B cell (primary cell): ENCODE results near the gene FMN1. TPM values are rescaled to one million over a fixed set of nuclear protein-coding genes. Genes with fewer than 3 reads are reported as not detected.

Experiments used
- ATAC-seq: fragments of 200-7000 bp; cut with Tn5 transposase; one replicate; pipeline ENCODE4 v1.10.0; 2021; ENCODE audit warnings: low read depth, mild to moderate bottlenecking, moderate number of reproducible peaks, moderate library complexity
- CTCF ChIA-PET: fragments of 350-600 bp; sonication (Branson Sonifier 250); formaldehyde crosslinking; loops from one replicate; lab custom pipeline; 2021; ENCODE audit warnings: antibody characterized with exemption, inconsistent platforms; lab: Charles Lee
- POLR2A ChIA-PET: fragments of 350-600 bp; sonication (Branson Sonifier 250); formaldehyde crosslinking; loops from one replicate; lab custom pipeline; 2021; ENCODE audit warnings: antibody characterized with exemption; lab: Charles Lee
- DNase-seq: peaks from one replicate; pipeline ENCODE4 v3.0.0; 2013
- H2AFZ ChIP-seq: 2 replicates; pipeline ENCODE4 v1.6.1; 2012; ENCODE audit warnings: mild to moderate bottlenecking, low read depth, low read length; ENCODE audit not compliant: insufficient read depth, poor library complexity, severe bottlenecking
- H3K27ac ChIP-seq, 2 donors: 1 replicate in 1 of 2; 2 replicates in 1 of 2; pipeline ENCODE4 v1.5.1; 2012 to 2013; ENCODE audit warnings: low read length in 2 of 2, mild to moderate bottlenecking in 2 of 2, moderate library complexity in 1 of 2
- H3K27me3 ChIP-seq, 4 experiments: fragments of 200-600 bp in 1 of 4; sonication (generic) in 1 of 4; replicated peaks in 1 of 4; 1 replicate in 2 of 4; 2 replicates in 2 of 4; pipeline versions ENCODE4 v1.6.1 to v1.7.0; 2013 to 2016; ENCODE audit warnings: low read length in 3 of 4, mild to moderate bottlenecking in 2 of 4, mixed read lengths in 1 of 4, moderate library complexity in 1 of 4; ENCODE audit not compliant: insufficient read depth in 4 of 4, control insufficient read depth in 3 of 4; ENCODE audit errors: control extremely low read depth in 1 of 4
- H3K36me3 ChIP-seq, 2 experiments: replicated peaks in 1 of 2; 1 replicate in 1 of 2; 2 replicates in 1 of 2; pipeline versions ENCODE4 v1.6.1 to v1.7.1; 2013; ENCODE audit warnings: low read length in 1 of 2; ENCODE audit not compliant: insufficient read depth in 2 of 2, control insufficient read depth in 1 of 2; ENCODE audit errors: control extremely low read depth in 1 of 2, extremely low read depth in 1 of 2
- H3K4me1 ChIP-seq, 2 donors: fragments of 200-600 bp in 1 of 2; sonication (generic) in 1 of 2; 1 replicate in 1 of 2; 2 replicates in 1 of 2; pipeline versions ENCODE4 v1.5.1 to v1.6.1; 2013 to 2017; ENCODE audit warnings: low read length in 2 of 2; ENCODE audit not compliant: control insufficient read depth in 2 of 2, insufficient read depth in 2 of 2
- H3K4me2 ChIP-seq: replicated peaks from 2 replicates; pipeline ENCODE3; 2012; ENCODE audit warnings: mild to moderate bottlenecking, low read depth, low read length; ENCODE audit not compliant: poor library complexity, severe bottlenecking
- H3K4me3 ChIP-seq, 5 experiments: fragments of 200-600 bp in 1 of 5; sonication (generic) in 1 of 5; 1 replicate in 3 of 5; 2 replicates in 2 of 5; pipeline versions ENCODE4 v1.5.1 to v1.7.0; 2011 to 2016; ENCODE audit warnings: low read length in 4 of 5, mild to moderate bottlenecking in 4 of 5, low read depth in 2 of 5, control low read depth in 1 of 5, moderate library complexity in 1 of 5; ENCODE audit not compliant: insufficient read depth in 1 of 5; ENCODE audit errors: control extremely low read depth in 1 of 5, extremely low read depth in 1 of 5
- H3K79me2 ChIP-seq: fragments of 200-600 bp; sonication (generic); one replicate; pipeline ENCODE4 v1.6.0; 2016; ENCODE audit warnings: low read length; ENCODE audit not compliant: control insufficient read depth, insufficient read depth
- H3K9ac ChIP-seq: fragments of 200-600 bp; sonication (generic); 2 replicates; pipeline ENCODE4 v1.6.1; 2017; ENCODE audit warnings: mild to moderate bottlenecking, low read length, moderate library complexity
- H3K9me3 ChIP-seq, 3 donors: one replicate each; pipeline versions ENCODE4 v1.6.1 to v1.7.1; 2013; ENCODE audit warnings: low read length in 2 of 3; ENCODE audit not compliant: control insufficient read depth in 2 of 3, insufficient read depth in 1 of 3; ENCODE audit errors: control extremely low read depth in 1 of 3
- H4K20me1 ChIP-seq: 2 replicates; pipeline ENCODE4 v1.6.0; 2012; ENCODE audit warnings: mild to moderate bottlenecking, low read length; ENCODE audit not compliant: insufficient read depth, control insufficient read depth, poor library complexity, severe bottlenecking
- H3K27ac Mint-ChIP-seq: one replicate; pipeline ENCODE4 v1.8.0; 2021; ENCODE audit warnings: mixed read lengths
- H3K27me3 Mint-ChIP-seq: one replicate; pipeline ENCODE4 v1.8.0; 2021; ENCODE audit warnings: mixed read lengths
- H3K4me1 Mint-ChIP-seq: one replicate; pipeline ENCODE4 v1.8.0; 2021; ENCODE audit warnings: mixed read lengths
- H3K4me3 Mint-ChIP-seq: one replicate; pipeline ENCODE4 v1.8.0; 2021; ENCODE audit warnings: mixed read lengths
- H3K9me3 Mint-ChIP-seq: one replicate; pipeline ENCODE4 v1.8.0; 2022; ENCODE audit warnings: mixed read lengths; ENCODE audit not compliant: insufficient read depth
- EZH2 ChIP-seq: IDR thresholded peaks from 2 replicates; pipeline ENCODE4 v1.6.1; 2012; ENCODE audit warnings: borderline replicate concordance, low read depth, mild to moderate bottlenecking, moderate library complexity, low read length; ENCODE audit not compliant: insufficient read depth, poor library complexity, severe bottlenecking
- WGBS: methylation state at CpG from one replicate; pipeline ENCODE4 v1.1.5; 2013; ENCODE audit warnings: missing lambda C conversion rate; ENCODE audit not compliant: insufficient coverage; 5-methylcytosine and 5-hydroxymethylcytosine counted together
- intact Hi-C: fragments of 100-400 bp; cut with micrococcal nuclease; formaldehyde crosslinking; loops from one replicate; pipeline ENCODE4 v1.10.0; 2022
- polyA plus RNA-seq: library from polyadenylated mRNA; depleted of rRNA; stranded (reverse); fragments of >200 nt; gene quantifications from 2 replicates; pipeline ENCODE4 v1.2.3, GENCODE V29; 2012
- total RNA-seq, 2 donors: library from RNA; stranded (reverse); fragments of 120-200 nt in 1 of 2; gene quantifications; 1 replicate in 1 of 2; 2 replicates in 1 of 2; pipeline versions ENCODE4 v1.2.3 to v1.2.4, GENCODE V29; 2013 to 2022
- TF ChIP-seq, protein P1 (sequence below): fragments of 200-600 bp; IDR thresholded peaks from one replicate; pipeline ENCODE4 v1.8.0; 2022; ENCODE audit warnings: antibody characterized with exemption, mild to moderate bottlenecking

Gene FMN1
- total and polyA plus RNA-seq, 2 donors (not counting 1 experiment from before 2014, with no cell fraction given), result 0.21 to 0.96 TPM

DNA sequence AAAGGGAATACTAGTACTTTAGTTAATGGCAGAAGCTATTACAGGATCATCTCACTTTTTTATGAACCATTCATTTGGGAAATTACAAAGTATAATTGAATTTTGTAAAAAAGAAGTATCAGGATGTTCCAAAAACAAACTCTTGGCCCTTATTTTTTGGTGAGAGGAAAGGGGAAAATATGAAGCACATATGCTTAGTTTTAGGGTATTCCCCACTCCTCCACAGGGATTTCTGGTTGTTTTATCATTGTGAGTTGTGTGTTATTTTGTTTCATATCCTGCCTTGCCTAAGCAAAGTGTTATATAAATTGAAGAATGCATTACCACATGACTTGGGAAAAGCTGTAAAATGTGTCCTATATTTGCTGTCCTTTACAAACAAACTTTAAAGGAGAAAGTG lies 227.0 kb downstream of the FMN1 start:
- POLR2A ChIA-PET, result no interaction called here
- Histone ChIP-seq H3K9ac (no peak overlapping the region), H2AFZ (no peak overlapping the region), H3K4me2 (no peak overlapping the region), H3K27ac (no peak overlapping the region), H3K4me1 (no peaks in the 10 kb centered on the region), H3K36me3 (no peaks in the 10 kb centered on the region), H3K9me3 (no peaks in the 10 kb centered on the region), H4K20me1 (no peaks in the 10 kb centered on the region), H3K4me3 (no peak overlapping the region), H3K27me3 (peaks cover 0 to 2% (median 0%) of the 10 kb centered on the region in 4 experiments), H3K79me2 (no peaks in the 10 kb centered on the region)
- ATAC-seq, result no peak
- Mint-ChIP-seq H3K4me3 (no peak overlapping the region), H3K27me3 (peaks cover 19% of the 10 kb centered on the region), H3K27ac (no peak overlapping the region), H3K4me1 (no peaks in the 10 kb centered on the region), H3K9me3 (no peaks in the 10 kb centered on the region)
- intact Hi-C loops, result no loop called here
- DNase-seq, result no peak
- CTCF ChIA-PET, result interaction anchor here (0.7 kb wide), 1 partner anchor 13 kb away, joined by 3 read pairs; no protein-coding TSS in a partner anchor
- TF ChIP-seq EZH2, result no peak
- TF ChIP-seq, protein P1, sequence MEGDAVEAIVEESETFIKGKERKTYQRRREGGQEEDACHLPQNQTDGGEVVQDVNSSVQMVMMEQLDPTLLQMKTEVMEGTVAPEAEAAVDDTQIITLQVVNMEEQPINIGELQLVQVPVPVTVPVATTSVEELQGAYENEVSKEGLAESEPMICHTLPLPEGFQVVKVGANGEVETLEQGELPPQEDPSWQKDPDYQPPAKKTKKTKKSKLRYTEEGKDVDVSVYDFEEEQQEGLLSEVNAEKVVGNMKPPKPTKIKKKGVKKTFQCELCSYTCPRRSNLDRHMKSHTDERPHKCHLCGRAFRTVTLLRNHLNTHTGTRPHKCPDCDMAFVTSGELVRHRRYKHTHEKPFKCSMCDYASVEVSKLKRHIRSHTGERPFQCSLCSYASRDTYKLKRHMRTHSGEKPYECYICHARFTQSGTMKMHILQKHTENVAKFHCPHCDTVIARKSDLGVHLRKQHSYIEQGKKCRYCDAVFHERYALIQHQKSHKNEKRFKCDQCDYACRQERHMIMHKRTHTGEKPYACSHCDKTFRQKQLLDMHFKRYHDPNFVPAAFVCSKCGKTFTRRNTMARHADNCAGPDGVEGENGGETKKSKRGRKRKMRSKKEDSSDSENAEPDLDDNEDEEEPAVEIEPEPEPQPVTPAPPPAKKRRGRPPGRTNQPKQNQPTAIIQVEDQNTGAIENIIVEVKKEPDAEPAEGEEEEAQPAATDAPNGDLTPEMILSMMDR, result no peak

DNA sequence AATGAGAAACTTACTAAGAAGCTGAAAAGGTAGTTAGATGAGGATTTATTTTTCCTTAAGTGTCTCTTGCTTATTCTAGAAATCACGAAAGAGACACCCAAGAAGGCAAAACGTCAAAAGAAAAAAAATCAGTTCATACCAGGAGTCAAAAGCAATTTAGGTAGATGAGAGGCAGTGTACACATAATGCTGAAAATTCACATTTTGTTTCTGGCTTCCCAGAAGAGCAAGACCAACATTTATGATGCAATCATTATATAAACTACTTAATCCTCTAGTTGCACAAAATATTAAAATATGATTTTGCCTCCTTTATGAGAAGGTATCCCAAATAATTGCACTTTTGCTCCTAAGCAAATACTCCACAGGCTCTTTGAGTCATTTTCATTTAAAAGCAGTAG lies 228.0 kb downstream of the FMN1 start:
- peaks cover 19% of the 10 kb centered on the region for H3K27me3 Mint-ChIP-seq
- intact Hi-C loops, result no loop called here
- no peak overlapping the region for H3K4me3 Mint-ChIP-seq
- H2AFZ ChIP-seq, result no peak overlapping the region
- H3K4me2 ChIP-seq, result no peak overlapping the region
- no peaks in the 10 kb centered on the region for H3K4me1 ChIP-seq
- no peaks in the 10 kb centered on the region for H3K9me3 Mint-ChIP-seq
- no peaks in the 10 kb centered on the region for H3K27me3 ChIP-seq
- no peaks in the 10 kb centered on the region for H3K9me3 ChIP-seq
- H3K9ac ChIP-seq, result no peak overlapping the region
- WGBS, result 100% methylated on average over 1 of the region's 2 CpGs
- H3K27ac Mint-ChIP-seq, result no peak overlapping the region
- DNase-seq (no peak), ATAC-seq (no peak)
- no peak overlapping the region for H3K27ac ChIP-seq
- no peaks in the 10 kb centered on the region for H3K4me1 Mint-ChIP-seq
- no peak overlapping the region for H3K4me3 ChIP-seq
- no peaks in the 10 kb centered on the region for H4K20me1 ChIP-seq
- ChIA-PET CTCF (interaction anchor here (2.4 kb wide), 1 partner anchor 11 kb away, joined by 8 read pairs; no protein-coding TSS in a partner anchor), POLR2A (no interaction called here)
- TF ChIP-seq, protein P1, result no peak
- no peak for TF ChIP-seq EZH2
- no peaks in the 10 kb centered on the region for H3K79me2 ChIP-seq
- no peaks in the 10 kb centered on the region for H3K36me3 ChIP-seq
